HT1080 (cell line): ENCODE measurements around the gene HSD3B1. TPM values are rescaled to one million over a fixed set of nuclear protein-coding genes. Genes with fewer than 3 reads are reported as not detected.

ENCODE experiments used
- DNase-seq: peaks from one replicate; pipeline ENCODE4 v3.0.0-alpha.2; 2015; ENCODE audit warnings: low read depth
- polyA plus RNA-seq, 2 experiments: library from polyadenylated mRNA; depleted of rRNA; stranded (reverse); fragments of >200 nt; gene quantifications; 2 replicates each; pipeline ENCODE4 v1.2.3, GENCODE V29; 2015
- total RNA-seq: library from RNA; depleted of rRNA; stranded (reverse); fragments of >200 nt; shearing (Covaris generic); gene quantifications from 2 replicates; pipeline ENCODE4 v1.2.3, GENCODE V29; 2014; rRNA removed

Gene HSD3B1
- not detected in 2 replicates for total RNA-seq
- polyA plus RNA-seq (2015; cell fraction: cytosol; rRNA removed) = not detected in 2 replicates
- polyA plus RNA-seq (2015; cell fraction: nucleus; rRNA removed) = not detected in 2 replicates

DNA sequence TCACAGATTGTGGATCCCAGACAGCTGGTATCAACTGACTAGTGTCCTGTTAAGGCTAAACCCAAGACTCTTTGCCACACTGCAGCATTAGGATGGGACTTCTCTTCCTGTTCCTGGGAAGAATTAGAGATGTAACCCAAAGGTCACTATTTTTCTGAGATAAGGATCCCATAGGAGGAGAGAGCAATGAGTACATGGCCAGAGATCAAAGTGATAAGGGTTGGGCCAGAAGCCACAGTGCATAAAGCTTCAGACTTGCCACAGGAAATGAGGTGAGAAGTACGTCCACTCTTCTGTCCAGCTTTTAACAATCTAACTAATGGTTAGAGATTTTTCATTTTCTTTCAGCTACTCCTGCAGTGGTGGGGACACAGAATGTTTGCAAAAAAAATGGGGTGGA, at the start of gene HSD3B1:
TSS of gene HSD3B1 (plus strand) at position 270 of the 400 bp plus-strand sequence. CDS start 267 bp downstream, outside the sequence.
- DNase-seq = no peak

- no peak for DNase-seq
These were observed 44.0 kb upstream of the HSD3B1 start for GRCh38 chr1:119462964-119463363.

- DNase-seq = no peak
These were observed 43.4 kb upstream of the HSD3B1 start for GRCh38 chr1:119463569-119463968.

DNA sequence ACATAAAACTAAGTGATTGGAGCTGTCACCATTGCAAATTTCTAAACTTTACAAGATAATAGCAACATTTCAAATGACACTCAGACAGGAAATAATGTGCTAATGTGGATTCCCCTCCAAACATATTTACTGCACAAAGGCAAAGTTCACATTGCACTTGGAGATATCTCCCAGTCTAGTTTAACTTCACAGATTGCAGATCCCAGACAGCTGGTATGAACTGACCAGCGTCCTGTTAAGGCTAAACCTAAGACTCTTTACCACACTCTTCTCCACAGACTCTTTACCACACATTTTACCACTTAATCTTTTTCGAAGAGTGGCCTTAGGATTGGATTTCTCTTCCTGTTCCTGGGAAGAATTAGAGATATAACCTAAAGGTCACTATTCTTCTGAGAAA, 40.6 kb upstream of the HSD3B1 start:
- no peak for DNase-seq

GRCh38 chr1:119467219-119467618, 39.8 kb upstream of the HSD3B1 start:
- no peak for DNase-seq

DNA sequence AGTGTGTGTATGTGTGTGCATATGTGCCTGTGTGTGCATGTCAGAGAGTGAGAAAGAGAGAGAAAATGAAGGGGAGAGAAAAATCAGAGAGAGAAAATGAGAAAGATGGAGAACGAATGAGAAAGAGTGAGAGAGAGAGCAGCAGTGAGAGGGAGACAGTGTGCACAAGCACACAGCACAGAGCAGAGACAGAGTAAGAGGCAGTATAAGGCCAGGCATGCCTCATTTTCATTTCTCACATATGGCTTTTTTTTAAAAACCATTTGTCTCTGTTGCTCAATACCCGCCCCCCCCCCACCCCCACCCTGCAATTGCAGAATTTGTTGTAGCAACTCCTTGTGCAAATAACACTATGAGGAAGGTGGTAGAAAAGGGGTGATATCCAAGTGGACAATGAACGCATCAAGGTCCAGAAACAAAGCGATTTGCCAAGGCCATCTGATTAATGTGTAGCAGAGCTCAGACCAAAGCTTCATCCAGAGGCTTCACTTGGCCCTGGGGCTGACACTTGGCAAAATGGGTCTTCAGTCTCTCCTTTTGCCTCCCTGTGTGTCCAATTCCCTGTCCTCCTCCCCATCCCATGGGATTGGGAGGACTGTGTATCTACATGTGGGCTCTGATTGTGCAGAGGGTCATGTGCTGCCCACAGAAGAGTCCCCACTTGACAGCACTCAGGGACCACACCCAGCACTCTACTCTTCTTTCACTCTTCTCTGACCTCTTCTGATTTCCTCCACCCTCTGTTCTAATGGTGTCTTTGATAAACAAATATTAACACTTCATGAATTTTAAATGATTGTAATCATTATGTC, 38.9 kb upstream of the HSD3B1 start:
- no peak for DNase-seq

GRCh38 chr1:119469741-119470140, 37.3 kb upstream of the HSD3B1 start:
- DNase-seq = no peak

- DNase-seq = no peak
These were observed 36.6 kb upstream of the HSD3B1 start for GRCh38 chr1:119470377-119470776.

DNA sequence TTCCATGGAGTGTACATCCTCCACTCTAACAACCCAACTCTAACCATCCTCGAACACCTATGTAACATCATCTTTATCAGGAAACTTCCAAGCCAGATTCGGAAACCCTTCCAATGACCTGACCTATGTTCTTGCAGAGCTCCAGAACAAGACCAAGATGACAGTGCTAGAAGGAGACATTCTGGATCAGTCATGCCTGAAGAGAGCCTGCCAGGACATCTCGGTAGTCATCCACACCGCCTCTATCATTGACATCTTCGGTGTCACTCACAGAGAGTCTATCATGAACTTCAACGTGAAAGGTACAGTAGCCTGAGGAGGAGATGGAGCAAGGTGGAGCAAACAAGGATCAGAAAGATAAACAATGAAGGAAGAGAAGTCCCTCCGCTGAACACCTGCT, 36.1 kb upstream of the HSD3B1 start:
- DNase-seq = no peak

- no peak for DNase-seq
These were observed 35.4 kb upstream of the HSD3B1 start for GRCh38 chr1:119471566-119471965.

DNA sequence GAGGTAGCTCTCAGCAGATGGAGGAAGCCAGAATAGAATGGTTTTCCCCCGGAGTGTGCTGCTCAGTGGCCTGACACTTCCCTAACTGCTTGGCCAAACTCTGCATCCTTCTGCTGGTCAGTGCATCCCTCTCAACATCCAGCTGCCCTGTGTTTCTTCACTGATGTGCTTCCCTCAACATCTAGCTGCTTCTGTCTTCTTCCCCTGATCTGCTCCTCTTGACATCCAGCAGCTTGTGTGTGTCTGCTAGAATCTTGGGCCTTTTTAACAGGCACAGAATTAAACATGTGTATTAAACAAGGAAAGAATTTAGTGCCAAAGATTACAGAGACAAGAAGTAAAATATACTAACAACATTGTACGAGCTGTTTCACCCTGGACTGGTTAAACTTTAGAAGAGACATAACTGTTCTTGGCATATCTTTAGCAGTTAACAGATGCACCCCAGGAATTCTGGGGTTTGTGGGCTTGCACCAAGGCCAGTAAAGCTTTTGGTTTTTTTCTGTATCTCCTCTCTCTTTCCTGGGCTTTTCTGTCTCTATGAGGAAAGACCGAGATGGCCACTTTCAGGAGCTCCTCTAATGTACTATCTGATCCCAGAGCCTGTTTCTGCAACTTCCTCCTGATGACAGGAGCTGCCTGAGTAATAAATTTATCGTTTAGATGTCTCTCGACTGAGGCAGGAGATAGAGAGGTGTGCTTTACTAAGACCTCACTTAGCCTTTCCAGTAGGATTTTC, 34.8 kb upstream of the HSD3B1 start:
- DNase-seq = no peak

DNA sequence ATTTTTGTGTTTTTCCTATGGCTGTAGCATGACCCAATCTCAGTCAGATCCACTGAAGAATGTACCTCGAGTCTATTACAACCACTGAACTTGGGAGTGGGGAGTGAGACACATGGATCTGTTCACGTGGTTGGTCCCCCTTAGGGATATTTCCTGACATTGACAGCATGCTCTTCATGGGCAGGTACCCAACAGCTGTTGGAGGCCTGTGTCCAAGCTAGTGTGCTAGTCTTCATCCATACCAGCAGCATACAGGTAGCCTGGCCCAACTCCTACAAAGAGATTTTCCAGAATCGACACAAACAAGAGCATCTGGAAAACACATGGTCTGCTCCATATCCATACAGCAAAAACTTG, 34.2 kb upstream of the HSD3B1 start:
- DNase-seq = no peak

DNA sequence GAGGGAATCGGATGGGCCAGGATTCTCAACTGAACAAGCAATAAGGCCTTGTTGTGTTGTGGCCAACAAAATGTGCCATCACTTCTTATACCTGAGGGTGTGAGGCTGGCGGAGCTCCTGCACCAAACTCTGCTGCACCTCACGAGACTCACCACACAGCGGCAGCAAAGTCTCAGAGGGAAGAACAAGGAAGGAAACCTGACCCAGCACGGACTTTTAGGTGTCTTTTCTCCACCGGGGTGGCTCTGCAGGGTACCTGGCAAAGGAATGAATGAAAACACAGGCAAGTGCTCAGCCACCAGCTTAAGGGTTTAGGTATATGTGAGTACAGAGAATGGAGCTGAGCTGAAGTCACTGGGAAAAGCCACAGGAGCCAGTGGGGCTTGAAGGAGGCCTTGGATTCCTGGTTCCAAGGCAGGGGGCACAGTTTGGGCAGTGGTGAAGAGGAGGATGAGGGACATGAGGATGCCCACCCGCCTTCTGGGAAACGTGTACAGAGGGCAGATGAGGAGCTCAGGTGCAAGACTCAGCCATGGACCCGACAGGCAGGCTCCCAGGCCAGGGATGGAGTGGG, 31.1 kb upstream of the HSD3B1 start:
- DNase-seq = peak; percentile 44

DNA sequence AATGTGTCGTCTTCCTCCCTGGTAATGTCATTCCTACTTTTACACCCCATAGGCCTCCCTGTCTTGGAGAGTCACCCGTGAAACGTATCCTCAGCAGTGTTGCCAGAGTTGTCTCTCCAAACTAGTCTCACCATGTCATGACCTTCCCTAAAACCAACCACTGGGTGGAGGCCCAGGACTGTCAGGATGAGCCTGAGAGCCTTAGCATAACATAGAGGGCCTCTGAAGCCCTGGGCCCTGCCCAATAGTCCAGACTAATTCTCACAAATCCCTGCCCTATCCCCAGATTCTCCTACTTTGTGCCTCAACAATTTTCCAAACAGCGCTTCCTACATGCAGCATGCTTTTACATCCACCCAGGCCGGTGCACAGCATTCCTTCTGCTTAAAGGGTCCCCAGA, 29.3 kb upstream of the HSD3B1 start:
- DNase-seq = no peak

DNA sequence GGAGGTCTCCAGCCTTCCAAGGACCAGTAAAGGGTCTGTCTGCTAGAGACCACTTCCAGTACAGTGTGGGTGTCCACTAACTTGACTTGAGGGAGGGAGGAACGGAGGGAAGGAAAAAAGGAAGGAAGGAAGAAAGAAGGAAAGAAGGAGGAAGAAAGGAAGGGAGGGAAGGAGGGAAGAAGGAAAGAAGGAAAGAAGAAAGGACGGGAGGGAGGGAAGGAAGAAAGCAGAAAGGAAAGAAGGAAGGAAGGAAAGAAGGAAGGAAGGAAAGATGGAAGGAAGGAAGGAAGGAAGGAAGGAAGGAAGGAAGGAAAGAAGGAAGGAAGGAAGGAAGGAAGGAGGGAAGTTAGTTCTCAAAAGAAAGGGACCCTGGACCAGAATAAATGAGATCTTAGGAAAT, 26.8 kb upstream of the HSD3B1 start:
- DNase-seq = no peak

- DNase-seq = no peak
These were observed 25.1 kb upstream of the HSD3B1 start for GRCh38 chr1:119481951-119482350.

DNA sequence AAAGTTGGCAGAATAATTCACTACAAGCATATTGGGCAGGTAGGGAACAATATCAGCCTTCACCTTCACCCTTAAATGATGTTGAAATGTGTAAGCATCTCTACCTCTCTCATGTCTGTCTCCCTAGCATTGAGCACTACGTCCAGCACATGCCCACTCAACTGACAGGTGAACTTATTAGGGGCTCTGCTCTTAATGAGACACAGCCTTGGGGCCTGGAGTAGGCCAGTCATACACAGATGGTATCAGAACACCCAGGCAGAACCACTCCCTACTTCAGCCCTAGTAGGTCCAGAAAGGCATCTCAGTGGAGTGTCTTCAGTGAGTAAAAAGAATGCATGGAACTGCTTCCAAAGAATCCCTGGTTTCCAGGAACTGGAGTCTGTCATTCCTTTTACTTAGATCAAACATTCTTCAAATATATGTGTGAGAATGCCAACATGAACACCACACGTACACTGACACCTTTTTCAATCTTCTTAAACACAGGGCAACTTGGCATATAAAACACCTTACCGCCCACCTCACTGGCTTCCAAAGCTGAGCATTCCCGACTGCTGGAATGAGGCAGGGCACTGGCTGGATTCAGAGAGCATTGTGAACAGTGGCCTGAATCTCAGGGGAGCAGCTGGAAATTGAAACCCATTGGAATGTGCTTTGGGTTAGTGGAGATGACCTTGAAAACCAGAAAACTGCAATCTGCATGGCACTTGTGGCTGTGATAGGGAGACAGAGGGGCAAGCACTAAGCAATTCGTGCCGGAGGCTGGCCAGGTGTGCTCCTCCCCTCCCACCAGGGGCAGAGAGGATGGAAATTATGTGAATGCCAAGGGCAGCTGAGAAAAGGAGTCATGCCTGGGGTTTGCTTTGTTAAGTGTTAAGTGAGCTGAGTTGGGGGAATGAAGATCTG, 24.2 kb upstream of the HSD3B1 start:
- DNase-seq = no peak

DNA sequence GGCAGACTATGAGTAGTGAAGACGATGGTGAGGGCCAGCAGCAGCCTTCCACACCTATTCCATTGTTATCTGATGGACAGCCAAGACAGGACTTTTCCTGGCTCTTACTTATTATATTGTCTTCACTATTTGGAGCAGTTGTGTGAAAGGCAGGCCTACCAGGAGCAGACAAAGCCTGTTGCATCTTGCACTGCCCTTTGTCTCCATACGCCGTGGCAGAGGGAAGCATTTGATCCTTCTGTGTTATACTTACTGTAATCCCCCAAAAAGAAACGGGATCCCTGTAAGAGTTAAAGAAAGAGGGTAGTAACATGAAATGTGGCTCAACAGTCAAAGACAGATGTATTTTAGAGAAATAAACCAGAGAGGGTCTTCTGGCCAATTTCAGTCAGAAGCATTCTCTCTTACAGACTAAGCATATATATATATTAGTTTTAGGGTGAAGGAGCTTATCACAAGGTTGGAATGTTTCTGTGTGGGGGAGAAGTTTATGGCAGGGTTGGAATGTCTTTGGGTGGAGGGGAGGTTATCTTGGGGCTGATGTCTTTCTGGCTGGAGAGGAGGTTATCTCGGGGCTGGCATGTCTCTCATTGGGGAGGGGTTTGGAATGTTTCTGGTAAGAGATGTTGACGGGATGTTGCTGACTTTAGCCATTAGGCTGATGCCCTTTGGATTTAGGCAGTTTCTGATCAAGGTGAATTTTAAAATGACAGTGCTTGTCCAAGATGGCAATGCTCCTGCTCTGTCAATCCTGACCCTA, 23.4 kb upstream of the HSD3B1 start:
- DNase-seq = no peak

GRCh38 chr1:119485201-119485600, 21.8 kb upstream of the HSD3B1 start:
- DNase-seq = no peak

DNA sequence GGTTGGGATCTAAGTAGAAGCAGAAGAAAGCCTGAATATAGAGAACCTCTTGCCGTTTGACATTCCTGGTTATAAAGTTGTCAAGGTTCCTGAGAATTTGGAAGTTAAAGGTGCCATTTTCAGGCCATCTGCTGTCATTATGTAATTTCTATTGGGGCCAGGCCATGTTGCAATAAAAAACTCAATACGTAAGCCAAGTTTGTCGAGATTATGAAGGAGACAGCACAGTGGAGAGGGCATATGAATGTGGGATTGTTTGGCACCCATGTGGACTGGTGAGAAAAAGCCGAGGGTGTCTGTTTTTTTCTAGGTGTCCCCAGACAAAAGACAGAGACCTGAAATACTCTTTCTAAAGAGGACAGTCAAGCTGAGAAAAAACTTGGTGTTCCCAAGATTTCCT, 18.8 kb upstream of the HSD3B1 start:
- DNase-seq = no peak
